ENCODE measurements around the gene C6.
"Not testable (repeated sequence)": the region's sequence is repeated elsewhere in the genome, so short reads cannot be mapped to it uniquely, and the experiment has no call there.

C6 gene

DNA sequence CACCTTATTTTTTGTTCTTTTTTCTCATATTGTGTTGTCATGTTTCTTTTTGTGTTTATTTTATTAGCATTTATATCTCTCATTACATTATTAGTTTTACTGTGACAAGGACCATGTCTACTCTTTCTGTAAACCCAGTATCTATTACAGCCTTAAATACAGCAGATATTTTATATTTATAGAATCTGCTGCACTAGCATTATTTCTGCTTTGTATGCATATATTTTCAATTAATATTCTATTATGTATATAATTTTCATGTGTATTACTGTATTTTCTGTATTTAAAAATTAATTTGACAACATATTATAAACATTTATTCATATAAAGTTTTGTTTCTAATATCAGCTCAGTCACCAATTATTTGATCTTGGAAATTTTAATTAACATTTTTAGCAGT lies 19.5 kb upstream of the C6 start:
- Histone ChIP-seq H3K9ac (ENCODE audit: low read length in 2 of 2) (no peak overlapping the region), H3K4me1 (ENCODE audit: control insufficient read depth, insufficient read depth, low read length) (no peaks in the 10 kb centered on the region), H3K9me3 (ENCODE audit: control insufficient read depth in 2 of 2, low read length in 2 of 2) (peaks cover 0 to 4% of the 10 kb centered on the region in 2 donors), H3K27me3 (ENCODE audit: control insufficient read depth in 1 of 2, insufficient read depth in 2 of 2, low read length in 2 of 2) (no peaks in the 10 kb centered on the region), H3K4me3 (ENCODE audit: low read length in 2 of 2) (no peak overlapping the region), H3K27ac (ENCODE audit: low read length) (no peak overlapping the region), H3K36me3 (ENCODE audit: control insufficient read depth in 2 of 2, insufficient read depth in 2 of 2, low read length in 2 of 2) (no peaks in the 10 kb centered on the region)

DNA sequence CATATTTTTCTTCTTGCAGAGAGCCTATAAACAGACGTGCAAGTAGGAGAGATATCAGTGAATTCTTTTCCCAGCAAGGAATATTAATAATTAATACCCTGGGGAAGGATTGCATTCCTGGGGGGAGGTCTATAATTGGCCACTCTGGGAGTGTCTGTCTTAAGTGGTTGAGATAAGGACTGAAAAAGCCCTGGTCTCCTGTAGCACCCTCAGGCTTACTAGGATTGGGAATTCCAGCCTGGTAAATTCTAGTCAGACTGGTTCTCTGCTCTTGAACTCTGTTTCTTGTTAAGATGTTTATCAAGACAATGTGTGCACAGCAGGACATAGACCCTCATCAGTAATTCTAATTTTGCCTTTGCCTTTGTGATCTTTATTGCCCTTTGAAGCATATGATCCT lies 16.9 kb upstream of the C6 start:
- not testable (repeated sequence) for H3K9me3 ChIP-seq (ENCODE audit: control insufficient read depth in 2 of 2, low read length in 2 of 2); H3K27me3 ChIP-seq (ENCODE audit: control insufficient read depth in 1 of 2, insufficient read depth in 2 of 2, low read length in 2 of 2); H3K36me3 ChIP-seq (ENCODE audit: control insufficient read depth in 2 of 2, insufficient read depth in 2 of 2, low read length in 2 of 2); H3K4me3 ChIP-seq (ENCODE audit: low read length in 2 of 2); H3K27ac ChIP-seq (ENCODE audit: low read length); H3K4me1 ChIP-seq (ENCODE audit: control insufficient read depth, insufficient read depth, low read length); H3K9ac ChIP-seq (ENCODE audit: low read length in 2 of 2)

DNA sequence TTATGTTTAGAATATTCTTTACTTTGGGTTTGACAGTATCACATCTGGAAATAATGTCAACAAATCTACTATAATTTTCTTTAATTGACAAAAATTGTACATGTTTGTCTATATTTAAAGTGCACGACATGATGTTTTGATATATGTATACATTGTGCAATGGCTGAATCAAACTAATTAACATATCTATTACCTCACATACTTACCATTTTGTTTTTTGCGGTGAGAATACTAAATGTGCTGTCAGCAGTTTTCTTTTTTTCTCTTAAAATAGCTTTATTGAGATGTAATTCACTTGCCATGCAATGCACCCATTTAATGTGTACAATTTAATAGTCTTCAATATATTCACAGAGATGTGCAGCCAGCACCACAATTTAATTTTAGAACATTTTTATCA lies 10.6 kb upstream of the C6 start:
- H3K9me3 ChIP-seq (ENCODE audit: control insufficient read depth in 2 of 2, low read length in 2 of 2): no peaks in the 10 kb centered on the region
- H3K27me3 ChIP-seq (ENCODE audit: control insufficient read depth in 1 of 2, insufficient read depth in 2 of 2, low read length in 2 of 2): no peaks in the 10 kb centered on the region
- H3K27ac ChIP-seq (ENCODE audit: low read length): no peak overlapping the region
- H3K4me1 ChIP-seq (ENCODE audit: control insufficient read depth, insufficient read depth, low read length): peaks cover 2% of the 10 kb centered on the region
- no peaks in the 10 kb centered on the region for H3K36me3 ChIP-seq (ENCODE audit: control insufficient read depth in 2 of 2, insufficient read depth in 2 of 2, low read length in 2 of 2)
- H3K9ac ChIP-seq (ENCODE audit: low read length in 2 of 2): no peak overlapping the region
- H3K4me3 ChIP-seq (ENCODE audit: low read length in 2 of 2): no peak overlapping the region

DNA sequence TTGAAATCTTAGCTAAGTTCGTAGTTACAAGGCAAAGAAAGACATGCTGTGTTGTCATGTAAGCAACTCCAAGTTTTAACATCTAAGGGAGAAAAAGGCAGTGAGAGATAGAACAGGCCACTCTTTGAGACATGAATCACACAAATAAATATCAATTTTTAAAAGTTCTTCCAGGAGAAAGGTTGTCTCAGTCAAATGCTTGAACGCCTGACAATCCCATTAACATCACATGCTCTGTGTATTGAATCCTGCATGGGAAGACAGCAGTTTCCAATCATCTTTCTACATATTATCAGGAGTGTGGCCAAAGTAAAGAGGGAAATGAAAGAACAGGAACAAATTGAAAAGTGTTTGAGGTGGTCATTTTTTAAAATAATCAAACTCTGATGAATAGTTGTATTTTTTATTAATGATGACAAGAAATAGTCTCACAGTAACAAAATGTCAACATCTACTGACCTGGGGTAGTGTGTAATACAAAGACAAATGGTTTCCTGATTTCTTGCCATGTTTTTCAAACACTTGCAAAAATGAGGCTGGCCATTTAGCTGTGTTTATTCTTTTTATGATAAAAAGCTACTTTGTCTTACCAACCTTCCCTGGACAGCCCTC lies 6.4 kb upstream of the C6 start:
- Histone ChIP-seq H3K27ac (ENCODE audit: low read length) (no peak overlapping the region), H3K36me3 (ENCODE audit: control insufficient read depth in 2 of 2, insufficient read depth in 2 of 2, low read length in 2 of 2) (no peaks in the 10 kb centered on the region), H3K9ac (ENCODE audit: low read length in 2 of 2) (no peak overlapping the region), H3K9me3 (ENCODE audit: control insufficient read depth in 2 of 2, low read length in 2 of 2) (no peaks in the 10 kb centered on the region), H3K4me1 (ENCODE audit: control insufficient read depth, insufficient read depth, low read length) (peaks cover 2% of the 10 kb centered on the region), H3K4me3 (ENCODE audit: low read length in 2 of 2) (no peak overlapping the region), H3K27me3 (ENCODE audit: control insufficient read depth in 1 of 2, insufficient read depth in 2 of 2, low read length in 2 of 2) (no peaks in the 10 kb centered on the region)

DNA sequence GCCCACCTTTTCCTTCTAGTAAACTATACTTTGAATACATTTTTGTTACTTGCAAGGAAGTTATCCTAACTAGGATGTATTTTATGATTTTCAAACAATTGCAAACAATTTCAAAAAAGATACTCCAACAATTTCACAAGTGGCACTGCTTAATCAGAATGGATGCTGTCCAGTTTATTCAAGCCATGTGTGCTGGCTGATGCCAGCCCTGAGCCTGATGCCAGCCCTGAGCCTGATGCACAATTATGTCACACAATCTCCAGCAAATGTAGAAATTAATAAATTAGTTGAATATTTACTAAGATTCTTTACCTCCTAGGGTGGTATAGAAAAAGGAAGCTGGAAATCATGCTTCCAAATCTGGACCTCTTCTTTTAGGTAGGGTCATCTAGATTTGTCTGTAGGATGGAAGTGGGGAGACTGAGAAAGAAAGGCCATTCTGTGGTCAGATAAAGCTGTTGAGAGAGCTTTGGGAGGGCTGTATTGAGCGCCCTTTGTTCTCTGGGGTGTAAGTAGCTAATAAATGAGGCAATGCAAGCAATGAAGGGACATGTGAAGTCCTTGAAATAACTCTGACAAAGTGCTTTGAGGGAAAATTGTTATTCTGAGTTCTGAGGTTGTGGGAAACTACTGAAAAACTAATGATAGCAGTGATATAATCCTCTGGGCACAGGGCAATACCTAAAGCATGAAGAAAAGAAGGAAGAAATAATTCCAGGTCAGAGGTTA lies 5.8 kb upstream of the C6 start:
- Histone ChIP-seq H3K36me3 (ENCODE audit: control insufficient read depth in 2 of 2, insufficient read depth in 2 of 2, low read length in 2 of 2) (no peaks in the 10 kb centered on the region), H3K4me3 (ENCODE audit: low read length in 2 of 2) (no peak overlapping the region), H3K27ac (ENCODE audit: low read length) (peak overlapping the region; percentile 1), H3K9ac (ENCODE audit: low read length in 2 of 2) (no peak overlapping the region), H3K9me3 (ENCODE audit: control insufficient read depth in 2 of 2, low read length in 2 of 2) (no peaks in the 10 kb centered on the region), H3K27me3 (ENCODE audit: control insufficient read depth in 1 of 2, insufficient read depth in 2 of 2, low read length in 2 of 2) (no peaks in the 10 kb centered on the region), H3K4me1 (ENCODE audit: control insufficient read depth, insufficient read depth, low read length) (peaks cover 2% of the 10 kb centered on the region)

DNA sequence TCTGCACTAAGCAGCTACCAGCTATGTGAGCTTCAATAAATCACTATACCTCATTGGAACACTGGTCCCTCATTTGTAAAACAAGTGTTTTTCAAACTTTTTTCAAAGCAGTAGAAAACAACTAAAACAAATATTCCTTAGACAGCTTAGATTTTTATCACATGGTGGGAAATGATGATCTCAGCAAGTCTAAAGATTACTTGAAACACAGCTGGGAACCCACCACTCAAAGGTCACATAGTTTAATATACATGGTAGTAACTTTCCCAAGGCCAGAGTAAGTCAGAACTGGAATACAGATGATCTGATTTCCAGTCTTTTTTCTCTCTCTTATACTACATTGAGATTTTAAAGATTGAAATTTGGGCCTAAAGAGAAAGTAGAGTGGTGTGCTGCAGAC lies 850 bp upstream of the C6 start:
- Histone ChIP-seq H3K4me1 (ENCODE audit: control insufficient read depth, insufficient read depth, low read length) (peaks cover under 1% of the 10 kb centered on the region), H3K27me3 (ENCODE audit: control insufficient read depth in 1 of 2, insufficient read depth in 2 of 2, low read length in 2 of 2) (no peaks in the 10 kb centered on the region), H3K9ac (ENCODE audit: low read length in 2 of 2) (no peak overlapping the region), H3K27ac (ENCODE audit: low read length) (no peak overlapping the region), H3K9me3 (ENCODE audit: control insufficient read depth in 2 of 2, low read length in 2 of 2) (no peaks in the 10 kb centered on the region), H3K4me3 (ENCODE audit: low read length in 2 of 2) (no peak overlapping the region), H3K36me3 (ENCODE audit: control insufficient read depth in 2 of 2, insufficient read depth in 2 of 2, low read length in 2 of 2) (no peaks in the 10 kb centered on the region)

DNA sequence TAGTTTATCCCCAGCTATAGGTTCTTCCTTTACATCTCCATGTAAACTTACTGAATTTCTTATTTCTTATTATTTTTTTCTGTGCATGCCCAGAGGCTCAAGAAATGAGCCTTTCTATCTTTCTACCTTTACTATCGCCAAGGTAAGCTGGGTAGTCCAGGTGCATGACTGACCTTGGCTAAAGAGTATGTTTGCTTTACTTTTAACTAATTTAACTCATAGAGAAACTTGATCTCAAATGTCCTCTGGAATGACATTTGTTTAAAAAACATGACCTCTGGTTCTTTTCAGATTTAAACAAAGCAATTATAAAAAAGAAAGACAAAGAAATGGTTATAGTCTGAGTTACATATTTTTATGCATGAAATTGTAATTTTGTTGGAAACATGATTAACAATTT lies 397 bp downstream of the C6 start:
- H3K9me3 ChIP-seq (ENCODE audit: control insufficient read depth in 2 of 2, low read length in 2 of 2): no peaks in the 10 kb centered on the region
- H3K27me3 ChIP-seq (ENCODE audit: control insufficient read depth in 1 of 2, insufficient read depth in 2 of 2, low read length in 2 of 2): no peaks in the 10 kb centered on the region
- no peaks in the 10 kb centered on the region for H3K36me3 ChIP-seq (ENCODE audit: control insufficient read depth in 2 of 2, insufficient read depth in 2 of 2, low read length in 2 of 2)
- no peak overlapping the region for H3K27ac ChIP-seq (ENCODE audit: low read length)
- no peak overlapping the region for H3K4me3 ChIP-seq (ENCODE audit: low read length in 2 of 2)
- H3K9ac ChIP-seq (ENCODE audit: low read length in 2 of 2): no peak overlapping the region
- H3K4me1 ChIP-seq (ENCODE audit: control insufficient read depth, insufficient read depth, low read length): no peaks in the 10 kb centered on the region

DNA sequence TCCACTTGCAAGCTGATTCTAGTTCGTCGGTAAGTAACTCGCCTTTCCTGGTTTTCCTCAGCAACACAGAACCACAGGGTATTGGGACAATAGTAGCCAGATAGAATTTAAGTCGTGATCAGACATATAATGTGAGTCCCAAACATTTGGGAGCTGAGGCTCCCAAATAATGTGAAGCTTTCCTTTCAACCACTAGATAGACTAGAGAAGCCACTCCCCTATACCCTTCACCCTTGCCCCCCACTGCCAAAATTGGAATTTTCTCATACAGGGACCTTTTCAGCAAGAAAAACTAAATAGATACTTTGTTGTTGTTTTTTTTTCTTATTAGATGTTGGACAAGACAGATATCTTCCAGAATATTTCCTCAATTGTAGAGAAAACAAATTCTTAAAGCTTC lies 1.9 kb downstream of the C6 start:
- no peak overlapping the region for H3K9ac ChIP-seq (ENCODE audit: low read length in 2 of 2)
- no peak overlapping the region for H3K4me3 ChIP-seq (ENCODE audit: low read length in 2 of 2)
- H3K27ac ChIP-seq (ENCODE audit: low read length): no peak overlapping the region
- H3K27me3 ChIP-seq (ENCODE audit: control insufficient read depth in 1 of 2, insufficient read depth in 2 of 2, low read length in 2 of 2): no peaks in the 10 kb centered on the region
- no peaks in the 10 kb centered on the region for H3K36me3 ChIP-seq (ENCODE audit: control insufficient read depth in 2 of 2, insufficient read depth in 2 of 2, low read length in 2 of 2)
- no peaks in the 10 kb centered on the region for H3K4me1 ChIP-seq (ENCODE audit: control insufficient read depth, insufficient read depth, low read length)
- H3K9me3 ChIP-seq (ENCODE audit: control insufficient read depth in 2 of 2, low read length in 2 of 2): no peaks in the 10 kb centered on the region

DNA sequence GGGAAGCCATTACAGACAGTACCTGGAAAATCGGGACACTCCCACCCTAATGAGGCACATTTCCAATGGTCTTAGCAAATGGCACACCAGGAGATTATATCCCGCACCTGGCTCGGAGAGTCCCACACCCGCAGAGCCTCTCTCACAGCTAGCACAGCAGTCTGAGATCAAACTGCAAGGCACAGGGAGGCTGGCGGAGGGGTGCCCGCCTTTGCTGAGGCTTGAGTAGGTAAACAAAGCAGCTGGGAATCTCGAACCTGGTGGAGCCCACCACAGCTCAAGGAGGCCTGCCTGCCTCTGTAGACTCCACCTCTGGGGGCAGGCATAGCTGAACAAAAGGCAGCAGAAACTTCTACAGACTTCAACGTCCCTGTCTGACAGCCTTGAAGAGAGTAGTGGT lies 7.9 kb downstream of the C6 start:
- H3K27ac ChIP-seq (ENCODE audit: low read length); H3K9me3 ChIP-seq (ENCODE audit: control insufficient read depth in 2 of 2, low read length in 2 of 2); H3K4me3 ChIP-seq (ENCODE audit: low read length in 2 of 2); H3K4me1 ChIP-seq (ENCODE audit: control insufficient read depth, insufficient read depth, low read length); H3K9ac ChIP-seq (ENCODE audit: low read length in 2 of 2); H3K36me3 ChIP-seq (ENCODE audit: control insufficient read depth in 2 of 2, insufficient read depth in 2 of 2, low read length in 2 of 2); H3K27me3 ChIP-seq (ENCODE audit: control insufficient read depth in 1 of 2, insufficient read depth in 2 of 2, low read length in 2 of 2): not testable (repeated sequence)

DNA sequence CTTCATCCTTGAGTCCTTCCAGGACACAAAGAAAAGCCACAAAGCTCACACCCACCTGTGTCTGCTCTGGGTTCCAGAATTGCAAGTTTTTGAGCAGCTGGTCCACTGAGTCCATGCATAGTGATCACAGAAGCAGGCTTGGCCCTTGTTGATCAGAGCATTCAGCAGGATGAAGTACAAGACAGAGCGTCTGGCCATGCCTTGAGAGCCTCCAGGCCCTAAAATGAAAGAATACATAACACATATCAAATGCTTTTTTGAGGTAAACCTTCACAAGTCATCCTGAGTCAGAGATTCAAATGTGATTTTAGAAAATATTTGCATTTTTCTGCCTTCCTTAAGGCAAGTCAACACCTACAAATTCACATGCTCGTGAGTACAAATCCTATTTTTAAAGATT lies 10.3 kb downstream of the C6 start:
- Histone ChIP-seq H3K4me1 (ENCODE audit: control insufficient read depth, insufficient read depth, low read length) (no peaks in the 10 kb centered on the region), H3K4me3 (ENCODE audit: low read length in 2 of 2) (no peak overlapping the region), H3K27ac (ENCODE audit: low read length) (no peak overlapping the region), H3K9me3 (ENCODE audit: control insufficient read depth in 2 of 2, low read length in 2 of 2) (peaks cover 0 to 5% of the 10 kb centered on the region in 2 donors), H3K9ac (ENCODE audit: low read length in 2 of 2) (no peak overlapping the region), H3K27me3 (ENCODE audit: control insufficient read depth in 1 of 2, insufficient read depth in 2 of 2, low read length in 2 of 2) (no peaks in the 10 kb centered on the region), H3K36me3 (ENCODE audit: control insufficient read depth in 2 of 2, insufficient read depth in 2 of 2, low read length in 2 of 2) (no peaks in the 10 kb centered on the region)

DNA sequence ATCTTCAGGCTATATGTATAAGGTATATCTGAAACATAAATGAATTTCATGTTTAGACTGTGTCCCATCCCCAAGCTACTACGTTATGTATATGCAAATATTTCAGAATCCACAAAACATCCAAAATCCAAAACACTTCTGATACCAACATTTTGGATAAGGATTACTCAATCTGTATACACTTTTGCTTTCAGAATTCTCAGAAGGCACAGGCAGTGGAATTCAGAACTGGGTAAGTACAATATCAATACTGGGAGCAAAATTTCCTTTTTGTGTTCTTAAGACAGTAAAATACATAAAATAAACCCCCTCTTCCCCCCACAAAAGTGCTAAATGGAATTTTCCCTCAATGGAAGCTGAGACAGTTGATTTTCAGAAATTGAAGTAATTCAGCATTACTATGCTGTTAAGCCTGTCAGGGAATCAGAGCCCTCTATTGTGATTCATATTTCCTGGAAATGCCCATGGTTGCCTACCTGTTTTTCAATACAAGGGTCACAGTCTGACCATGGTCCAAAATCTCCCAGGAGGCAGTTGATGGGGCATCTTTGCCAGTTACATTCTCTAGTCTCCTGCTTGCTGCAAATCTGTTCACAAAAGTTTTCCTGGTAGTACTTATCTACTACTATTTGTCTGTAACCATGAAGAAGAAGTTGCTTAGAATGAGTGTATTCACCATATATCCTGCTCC lies 12.1 kb downstream of the C6 start:
- no peak overlapping the region for H3K27ac ChIP-seq (ENCODE audit: low read length)
- H3K4me3 ChIP-seq (ENCODE audit: low read length in 2 of 2): no peak overlapping the region
- no peaks in the 10 kb centered on the region for H3K4me1 ChIP-seq (ENCODE audit: control insufficient read depth, insufficient read depth, low read length)
- no peaks in the 10 kb centered on the region for H3K36me3 ChIP-seq (ENCODE audit: control insufficient read depth in 2 of 2, insufficient read depth in 2 of 2, low read length in 2 of 2)
- H3K9me3 ChIP-seq (ENCODE audit: control insufficient read depth in 2 of 2, low read length in 2 of 2): peaks cover 0 to 5% of the 10 kb centered on the region in 2 donors
- no peak overlapping the region for H3K9ac ChIP-seq (ENCODE audit: low read length in 2 of 2)
- no peaks in the 10 kb centered on the region for H3K27me3 ChIP-seq (ENCODE audit: control insufficient read depth in 1 of 2, insufficient read depth in 2 of 2, low read length in 2 of 2)

All from stomach smooth muscle (tissue), 2 donors.